ENCODE data around the gene PRCD.

PRCD gene

GRCh38 chr17:76542566-76542971 is 2.7 kb downstream of the PRCD start:
- no peak for DNase-seq

GRCh38 chr17:76542984-76543383 is 3.1 kb downstream of the PRCD start:
- DNase-seq = no peak

GRCh38 chr17:76543482-76543825 is 3.6 kb downstream of the PRCD start:
- DNase-seq = no peak

GRCh38 chr17:76543826-76544545 is 4.1 kb downstream of the PRCD start:
- DNase-seq = no peak

GRCh38 chr17:76544546-76545365 is 4.9 kb downstream of the PRCD start:
- DNase-seq = no peak

GRCh38 chr17:76545918-76546555 is 6.2 kb downstream of the PRCD start:
- DNase-seq = no peak

GRCh38 chr17:76546556-76547182 is 6.8 kb downstream of the PRCD start:
- DNase-seq = no peak

- peak; percentile 50 to 66 for DNase-seq
Observed at GRCh38 chr17:76547183-76547641, 7.4 kb downstream of the PRCD start.

- DNase-seq = no peak
Observed at GRCh38 chr17:76547642-76548202, 7.9 kb downstream of the PRCD start.

GRCh38 chr17:76548378-76549214 is 8.8 kb downstream of the PRCD start:
- no peak for DNase-seq

GRCh38 chr17:76549215-76549518 is 9.3 kb downstream of the PRCD start:
- no peak for DNase-seq

- no peak for DNase-seq
Observed at GRCh38 chr17:76549539-76549938, 9.7 kb downstream of the PRCD start.

- no peak for DNase-seq
Observed at GRCh38 chr17:76550712-76551615, 11.1 kb downstream of the PRCD start.

GRCh38 chr17:76551685-76552084 is 11.8 kb downstream of the PRCD start:
- DNase-seq = no peak

GRCh38 chr17:76553178-76553908 is 13.5 kb downstream of the PRCD start:
- no peak for DNase-seq

GRCh38 chr17:76554131-76554530 is 14.3 kb downstream of the PRCD start:
- no peak for DNase-seq

- DNase-seq = peak in 1 of 2 donors; percentile 38
Observed at GRCh38 chr17:76556765-76557367, 17.0 kb downstream of the PRCD start.

- peak; percentile 93 to 94 for DNase-seq
Observed at GRCh38 chr17:76557368-76558197, 17.7 kb downstream of the PRCD start.
